ENCODE data around the gene NALCN. TPM values are rescaled to one million over a fixed set of nuclear protein-coding genes. Genes with fewer than 3 reads are reported as not detected.

The NALCN gene
- total RNA-seq, 2 experiments from 2014 or later, result not detected

- H3K4me3 Mint-ChIP-seq, result no peak overlapping the region
- CTCF ChIA-PET, result no interaction called here
- no peak overlapping the region for H3K27ac Mint-ChIP-seq
- H3K9me3 Mint-ChIP-seq, result no peaks in the 10 kb centered on the region
- intact Hi-C loops (cut with micrococcal nuclease), result no loop called here
- POLR2A ChIA-PET, result no interaction called here
- peaks cover 12% of the 10 kb centered on the region for H3K27me3 Mint-ChIP-seq
- DNase-seq, result no peak
- peaks cover 2% of the 10 kb centered on the region for H3K4me1 Mint-ChIP-seq (ENCODE audit: low read depth)
- no peaks in the 10 kb centered on the region for H3K36me3 Mint-ChIP-seq
Observed at GRCh38 chr13:101053301-101054093, 362.8 kb downstream of the NALCN start.

GRCh38 chr13:101049166-101049850 lies 367.0 kb downstream of the NALCN start:
- Mint-ChIP-seq H3K27me3 (no peaks in the 10 kb centered on the region), H3K27ac (no peak overlapping the region), H3K4me1 (ENCODE audit: low read depth) (no peaks in the 10 kb centered on the region), H3K9me3 (peaks cover 3% of the 10 kb centered on the region), H3K36me3 (no peaks in the 10 kb centered on the region), H3K4me3 (no peak overlapping the region)
- no peak for DNase-seq
- intact Hi-C loops (cut with micrococcal nuclease), result no loop called here
- POLR2A ChIA-PET, result no interaction called here
- CTCF ChIA-PET, result no interaction called here

- intact Hi-C loops (cut with micrococcal nuclease), result no loop called here
- Mint-ChIP-seq H3K36me3 (no peaks in the 10 kb centered on the region), H3K4me1 (ENCODE audit: low read depth) (no peaks in the 10 kb centered on the region), H3K27ac (no peak overlapping the region), H3K27me3 (peaks cover 8% of the 10 kb centered on the region), H3K4me3 (no peak overlapping the region), H3K9me3 (peaks cover 3% of the 10 kb centered on the region)
- CTCF ChIA-PET, result no interaction called here
- POLR2A ChIA-PET, result no interaction called here
- no peak for DNase-seq
Observed at GRCh38 chr13:101036546-101036945, 379.8 kb downstream of the NALCN start.

GRCh38 chr13:101035119-101035620 lies 381.1 kb downstream of the NALCN start:
- POLR2A ChIA-PET, result no interaction called here
- Mint-ChIP-seq H3K4me1 (ENCODE audit: low read depth) (no peaks in the 10 kb centered on the region), H3K27ac (no peak overlapping the region), H3K27me3 (peaks cover 10% of the 10 kb centered on the region), H3K9me3 (no peaks in the 10 kb centered on the region), H3K36me3 (no peaks in the 10 kb centered on the region), H3K4me3 (no peak overlapping the region)
- CTCF ChIA-PET, result no interaction called here
- intact Hi-C loops (cut with micrococcal nuclease), result no loop called here
- no peak for DNase-seq

GRCh38 chr13:101026736-101027398 lies 389.4 kb downstream of the NALCN start:
- Mint-ChIP-seq H3K36me3 (no peaks in the 10 kb centered on the region), H3K4me1 (ENCODE audit: low read depth) (no peaks in the 10 kb centered on the region), H3K9me3 (no peaks in the 10 kb centered on the region), H3K4me3 (no peak overlapping the region), H3K27ac (no peak overlapping the region), H3K27me3 (peaks cover 4% of the 10 kb centered on the region)
- DNase-seq, result no peak
- intact Hi-C loops (cut with micrococcal nuclease), result no loop called here
- ChIA-PET POLR2A (no interaction called here), CTCF (interaction anchor here (0.6 kb wide), 1 partner anchor 12 kb away, joined by 5 read pairs; no protein-coding TSS in a partner anchor)

- Mint-ChIP-seq H3K9me3 (no peaks in the 10 kb centered on the region), H3K4me3 (no peak overlapping the region), H3K27me3 (peaks cover 4% of the 10 kb centered on the region), H3K4me1 (ENCODE audit: low read depth) (no peaks in the 10 kb centered on the region), H3K27ac (no peak overlapping the region), H3K36me3 (no peaks in the 10 kb centered on the region)
- POLR2A ChIA-PET, result no interaction called here
- intact Hi-C loops (cut with micrococcal nuclease), result no loop called here
- CTCF ChIA-PET, result no interaction called here
- no peak for DNase-seq
Observed at GRCh38 chr13:101026328-101026727, 390.0 kb downstream of the NALCN start.

GRCh38 chr13:101025925-101026324 lies 390.4 kb downstream of the NALCN start:
- no peak for DNase-seq
- POLR2A ChIA-PET, result no interaction called here
- CTCF ChIA-PET, result no interaction called here
- intact Hi-C loops (cut with micrococcal nuclease), result no loop called here
- Mint-ChIP-seq H3K27me3 (peaks cover 4% of the 10 kb centered on the region), H3K9me3 (no peaks in the 10 kb centered on the region), H3K4me1 (ENCODE audit: low read depth) (no peaks in the 10 kb centered on the region), H3K27ac (no peak overlapping the region), H3K4me3 (no peak overlapping the region), H3K36me3 (no peaks in the 10 kb centered on the region)

GRCh38 chr13:101025519-101025918 lies 390.8 kb downstream of the NALCN start:
- Mint-ChIP-seq H3K27ac (no peak overlapping the region), H3K27me3 (peaks cover 2% of the 10 kb centered on the region), H3K4me3 (no peak overlapping the region), H3K36me3 (no peaks in the 10 kb centered on the region), H3K9me3 (no peaks in the 10 kb centered on the region), H3K4me1 (ENCODE audit: low read depth) (no peaks in the 10 kb centered on the region)
- intact Hi-C loops (cut with micrococcal nuclease), result no loop called here
- DNase-seq, result no peak
- ChIA-PET CTCF (no interaction called here), POLR2A (no interaction called here)

GRCh38 chr13:101019126-101019525 lies 397.2 kb downstream of the NALCN start:
- H3K9me3 Mint-ChIP-seq, result no peaks in the 10 kb centered on the region
- H3K27me3 Mint-ChIP-seq, result peaks cover 14% of the 10 kb centered on the region
- H3K36me3 Mint-ChIP-seq, result no peaks in the 10 kb centered on the region
- no peak overlapping the region for H3K27ac Mint-ChIP-seq
- no peak overlapping the region for H3K4me3 Mint-ChIP-seq
- intact Hi-C loops (cut with micrococcal nuclease), result no loop called here
- POLR2A ChIA-PET, result no interaction called here
- CTCF ChIA-PET, result no interaction called here
- no peak for DNase-seq
- no peaks in the 10 kb centered on the region for H3K4me1 Mint-ChIP-seq (ENCODE audit: low read depth)

GRCh38 chr13:101018720-101019119 lies 397.6 kb downstream of the NALCN start:
- POLR2A ChIA-PET, result no interaction called here
- CTCF ChIA-PET, result no interaction called here

GRCh38 chr13:101017123-101017872 lies 399.0 kb downstream of the NALCN start:
- no peaks in the 10 kb centered on the region for H3K4me1 Mint-ChIP-seq (ENCODE audit: low read depth)
- no peaks in the 10 kb centered on the region for H3K9me3 Mint-ChIP-seq
- intact Hi-C loops (cut with micrococcal nuclease), result no loop called here
- peaks cover 15% of the 10 kb centered on the region for H3K27me3 Mint-ChIP-seq
- DNase-seq, result no peak
- H3K27ac Mint-ChIP-seq, result no peak overlapping the region
- CTCF ChIA-PET, result no interaction called here
- H3K36me3 Mint-ChIP-seq, result no peaks in the 10 kb centered on the region
- POLR2A ChIA-PET, result no interaction called here
- H3K4me3 Mint-ChIP-seq, result no peak overlapping the region

More at GRCh38 chr13:101018720-101019119, 397.6 kb downstream of the NALCN start:
- intact Hi-C loops (cut with micrococcal nuclease), result no loop called here
- Mint-ChIP-seq H3K4me1 (ENCODE audit: low read depth) (no peaks in the 10 kb centered on the region), H3K4me3 (no peak overlapping the region), H3K36me3 (no peaks in the 10 kb centered on the region), H3K9me3 (no peaks in the 10 kb centered on the region), H3K27ac (no peak overlapping the region), H3K27me3 (peaks cover 14% of the 10 kb centered on the region)
- DNase-seq, result no peak

- POLR2A ChIA-PET, result no interaction called here
- H3K4me3 Mint-ChIP-seq, result no peak overlapping the region
- H3K27ac Mint-ChIP-seq, result no peak overlapping the region
- peaks cover 15% of the 10 kb centered on the region for H3K27me3 Mint-ChIP-seq
- no peaks in the 10 kb centered on the region for H3K9me3 Mint-ChIP-seq
- intact Hi-C loops (cut with micrococcal nuclease), result no loop called here
- no peaks in the 10 kb centered on the region for H3K36me3 Mint-ChIP-seq
- CTCF ChIA-PET, result no interaction called here
- DNase-seq, result no peak
- no peaks in the 10 kb centered on the region for H3K4me1 Mint-ChIP-seq (ENCODE audit: low read depth)
Observed at GRCh38 chr13:101016475-101016874, 399.8 kb downstream of the NALCN start.

Data from activated CD4-positive, alpha-beta memory T cell treated with anti-CD3 and anti-CD28 coated beads for 36 hours (primary cell).